Neural cell (in vitro differentiated cells): Measurements from ENCODE around the gene REL. TPM values are rescaled to one million over a fixed set of nuclear protein-coding genes. Genes with fewer than 3 reads are reported as not detected.

Source experiments
- H2AFZ ChIP-seq: fragments of 200-600, 300-800 bp; sonication (generic), shearing (Covaris generic); 2 replicates; pipeline ENCODE4 v1.6.0; 2014; ENCODE audit warnings: low read depth, mild to moderate bottlenecking, antibody characterized with exemption, low read length, moderate library complexity
- H3F3A ChIP-seq: fragments of 200-600 bp; shearing (Covaris generic); 2 replicates; pipeline ENCODE4 v1.6.1; 2016; ENCODE audit warnings: mild to moderate bottlenecking, moderate library complexity, mixed read lengths, antibody characterized with exemption, low read length; ENCODE audit not compliant: insufficient read depth, poor library complexity, severe bottlenecking
- H3K27ac ChIP-seq: fragments of 200-600, 300-800 bp; sonication (generic), shearing (Covaris generic); 2 replicates; pipeline ENCODE4 v1.5.1; 2014; ENCODE audit warnings: mild to moderate bottlenecking, low read length, moderate library complexity
- H3K27me3 ChIP-seq: fragments of 300-800, 200-600 bp; sonication (generic), shearing (Covaris generic); 2 replicates; pipeline ENCODE4 v1.6.0; 2014; ENCODE audit warnings: mild to moderate bottlenecking, low read depth, low read length, moderate library complexity; ENCODE audit not compliant: insufficient read depth
- H3K36me3 ChIP-seq: fragments of 300-800, 200-600 bp; sonication (generic), shearing (Covaris generic); 2 replicates; pipeline ENCODE4 v1.5.1; 2014; ENCODE audit warnings: mild to moderate bottlenecking, antibody characterized with exemption, low read length, moderate library complexity; ENCODE audit not compliant: insufficient read depth
- H3K4me2 ChIP-seq: fragments of 300-800, 200-600 bp; sonication (generic), shearing (Covaris generic); 2 replicates; pipeline ENCODE4 v1.6.0; 2014; ENCODE audit warnings: mild to moderate bottlenecking, low read length
- H3K4me3 ChIP-seq: fragments of 300-800, 200-600 bp; sonication (generic), shearing (Covaris generic); 2 replicates; pipeline ENCODE4 v1.5.1; 2014; ENCODE audit warnings: mild to moderate bottlenecking, low read length, moderate library complexity
- H3K79me2 ChIP-seq: fragments of 200-600 bp; shearing (Covaris generic); replicated peaks from 2 replicates; pipeline ENCODE4 v1.6.0; 2014; ENCODE audit warnings: mild to moderate bottlenecking, low read length, moderate library complexity; ENCODE audit not compliant: insufficient read depth
- H3K9ac ChIP-seq: fragments of 300-800, 200-600 bp; sonication (generic), shearing (Covaris generic); 2 replicates; pipeline ENCODE4 v1.6.1; 2016; ENCODE audit warnings: mild to moderate bottlenecking, low read length, mixed read lengths
- H3K9me2 ChIP-seq: fragments of 200-600 bp; shearing (Covaris generic); 2 replicates; pipeline ENCODE4 v1.6.1; 2016; ENCODE audit warnings: mild to moderate bottlenecking, low read length, mixed read lengths; ENCODE audit not compliant: insufficient read depth
- H3K9me3 ChIP-seq: fragments of 200-600, 300-800 bp; sonication (generic), shearing (Covaris generic); 2 replicates; pipeline ENCODE4 v1.6.1; 2016; ENCODE audit warnings: mild to moderate bottlenecking, mixed run types, low read length, moderate library complexity, mixed read lengths
- H4K20me1 ChIP-seq: fragments of 200-600 bp; shearing (Covaris generic); 2 replicates; pipeline ENCODE4 v1.6.1; 2016; ENCODE audit warnings: mild to moderate bottlenecking, mixed run types; ENCODE audit not compliant: insufficient read depth
- EP300 ChIP-seq: fragments of 450-650 bp; conservative IDR thresholded peaks from 2 replicates; pipeline ENCODE4 v1.6.1; 2014; ENCODE audit warnings: antibody characterized with exemption, mild to moderate bottlenecking, moderate library complexity; ENCODE audit not compliant: poor library complexity, severe bottlenecking
- EZH2 ChIP-seq: fragments of 200-600, 300-800 bp; shearing (Covaris generic), sonication (generic); IDR thresholded peaks from 2 replicates; pipeline ENCODE4 v1.6.1; 2014; ENCODE audit warnings: antibody characterized with exemption, low read length, borderline replicate concordance, mild to moderate bottlenecking; ENCODE audit not compliant: insufficient read depth, poor library complexity, severe bottlenecking
- MXI1 ChIP-seq: fragments of 450-650 bp; conservative IDR thresholded peaks from 2 replicates; pipeline ENCODE4 v1.6.1; 2014; ENCODE audit warnings: antibody characterized with exemption, mild to moderate bottlenecking; ENCODE audit not compliant: poor library complexity, severe bottlenecking
- POLR2AphosphoS5 ChIP-seq: IDR thresholded peaks from 2 replicates; pipeline ENCODE4 v1.6.1; 2012
- RAD21 ChIP-seq: fragments of 450-650 bp; conservative IDR thresholded peaks from 2 replicates; pipeline ENCODE4 v1.6.1; 2014; ENCODE audit warnings: antibody characterized with exemption, mild to moderate bottlenecking, moderate library complexity
- SMC3 ChIP-seq: fragments of 450-650 bp; conservative IDR thresholded peaks from 2 replicates; pipeline ENCODE4 v1.6.1; 2014; ENCODE audit warnings: antibody characterized with exemption, mild to moderate bottlenecking, moderate library complexity; ENCODE audit not compliant: poor library complexity
- TAF1 ChIP-seq: IDR thresholded peaks from 2 replicates; pipeline ENCODE4 v1.6.1; 2012; ENCODE audit warnings: low read depth
- polyA plus RNA-seq: library from polyadenylated mRNA; depleted of rRNA; stranded (reverse); fragments of >200 nt; gene quantifications from 2 replicates; pipeline ENCODE4 v1.2.3, GENCODE V29; 2014
- TF ChIP-seq, protein P1 (sequence below): IDR thresholded peaks from 2 replicates; pipeline ENCODE4 v1.6.1; 2012; ENCODE audit warnings: borderline replicate concordance
- TF ChIP-seq, protein P2 (sequence below): fragments of 450-650 bp; IDR thresholded peaks from 2 replicates; pipeline ENCODE4 v1.5.1; 2014; ENCODE audit warnings: antibody characterized with exemption, mild to moderate bottlenecking, moderate library complexity; ENCODE audit not compliant: poor library complexity, severe bottlenecking

The REL gene
- polyA plus RNA-seq, 1 donor from 2014 or later = 1.9 TPM

DNA sequence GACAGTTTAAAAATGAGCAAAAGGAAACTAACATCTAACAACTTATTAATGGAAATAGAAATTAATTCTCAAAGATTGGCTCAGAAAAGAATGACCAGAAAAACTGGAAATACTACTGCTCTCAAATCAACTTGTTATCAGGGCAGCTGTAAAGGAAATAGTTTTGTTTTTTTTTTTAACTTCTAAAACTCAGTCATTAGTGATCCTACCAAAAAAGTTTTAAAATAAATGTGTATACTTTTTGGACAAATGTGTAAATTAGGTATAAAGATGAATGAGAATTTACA is 84.1 kb downstream of the REL start:
- H4K20me1 ChIP-seq = no peaks in the 10 kb centered on the region
- H3K9ac ChIP-seq = no peak overlapping the region
- no peaks in the 10 kb centered on the region for H3K36me3 ChIP-seq
- H3K9me2 ChIP-seq = no peaks in the 10 kb centered on the region
- H3K4me2 ChIP-seq = no peak overlapping the region
- no peak overlapping the region for H2AFZ ChIP-seq
- H3F3A ChIP-seq = no peaks in the 10 kb centered on the region
- TF ChIP-seq EP300 = no peak
- no peak for TF ChIP-seq TAF1
- no peaks in the 10 kb centered on the region for H3K79me2 ChIP-seq
- H3K27me3 ChIP-seq = no peaks in the 10 kb centered on the region
- no peak overlapping the region for H3K27ac ChIP-seq
- H3K4me3 ChIP-seq = no peak overlapping the region
- no peaks in the 10 kb centered on the region for H3K9me3 ChIP-seq

DNA sequence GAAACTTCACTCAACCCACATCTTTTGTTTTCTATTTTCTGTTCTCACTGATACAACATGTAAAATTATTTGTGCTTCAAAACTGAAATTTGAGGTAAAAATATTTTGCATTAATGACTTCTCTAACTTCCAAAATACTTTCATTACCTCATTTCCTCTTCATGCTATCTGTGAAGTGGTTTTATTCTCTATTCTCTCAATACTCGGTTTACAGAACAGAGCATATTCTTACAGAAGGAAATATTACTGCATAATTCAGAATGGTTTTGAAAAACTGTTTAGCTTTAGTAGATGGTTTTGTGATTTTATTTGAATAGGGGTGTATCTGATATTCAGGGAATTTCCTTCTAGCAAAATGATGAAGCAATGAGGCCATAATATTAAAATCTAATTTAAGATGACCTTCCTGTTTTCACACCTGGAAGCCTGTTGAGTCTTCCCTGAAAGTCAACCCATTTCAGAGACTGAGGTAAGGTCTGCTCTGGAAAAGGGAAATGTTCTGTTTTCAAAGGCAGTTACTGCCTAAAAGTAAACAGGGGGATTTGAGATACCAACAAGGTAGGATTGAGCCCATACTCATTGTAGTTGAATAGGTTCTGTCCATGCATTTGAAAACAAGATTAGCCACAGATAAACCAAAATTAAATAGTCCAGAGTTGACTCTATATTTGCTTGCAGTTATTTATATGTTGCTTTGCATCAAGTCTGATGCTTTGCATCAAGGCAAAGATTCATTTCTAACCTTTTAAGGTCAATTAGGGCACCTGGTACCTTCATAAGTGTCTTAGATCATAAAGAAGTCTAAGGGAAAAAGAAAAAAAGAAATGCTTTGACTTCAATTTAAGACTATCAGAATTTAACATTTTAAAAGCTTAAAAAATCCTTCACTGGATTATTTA is 85.4 kb downstream of the REL start:
- no peak overlapping the region for H2AFZ ChIP-seq
- H3K27me3 ChIP-seq = no peaks in the 10 kb centered on the region
- H3K9ac ChIP-seq = no peak overlapping the region
- no peaks in the 10 kb centered on the region for H3K9me3 ChIP-seq
- H3K4me2 ChIP-seq = no peak overlapping the region
- H3F3A ChIP-seq = no peaks in the 10 kb centered on the region
- H3K4me3 ChIP-seq = no peak overlapping the region
- TF ChIP-seq TAF1 (no peak), EP300 (no peak), POLR2AphosphoS5 (no peak)
- no peaks in the 10 kb centered on the region for H4K20me1 ChIP-seq
- H3K9me2 ChIP-seq = no peaks in the 10 kb centered on the region
- H3K36me3 ChIP-seq = no peaks in the 10 kb centered on the region
- no peak overlapping the region for H3K27ac ChIP-seq
- no peaks in the 10 kb centered on the region for H3K79me2 ChIP-seq

DNA sequence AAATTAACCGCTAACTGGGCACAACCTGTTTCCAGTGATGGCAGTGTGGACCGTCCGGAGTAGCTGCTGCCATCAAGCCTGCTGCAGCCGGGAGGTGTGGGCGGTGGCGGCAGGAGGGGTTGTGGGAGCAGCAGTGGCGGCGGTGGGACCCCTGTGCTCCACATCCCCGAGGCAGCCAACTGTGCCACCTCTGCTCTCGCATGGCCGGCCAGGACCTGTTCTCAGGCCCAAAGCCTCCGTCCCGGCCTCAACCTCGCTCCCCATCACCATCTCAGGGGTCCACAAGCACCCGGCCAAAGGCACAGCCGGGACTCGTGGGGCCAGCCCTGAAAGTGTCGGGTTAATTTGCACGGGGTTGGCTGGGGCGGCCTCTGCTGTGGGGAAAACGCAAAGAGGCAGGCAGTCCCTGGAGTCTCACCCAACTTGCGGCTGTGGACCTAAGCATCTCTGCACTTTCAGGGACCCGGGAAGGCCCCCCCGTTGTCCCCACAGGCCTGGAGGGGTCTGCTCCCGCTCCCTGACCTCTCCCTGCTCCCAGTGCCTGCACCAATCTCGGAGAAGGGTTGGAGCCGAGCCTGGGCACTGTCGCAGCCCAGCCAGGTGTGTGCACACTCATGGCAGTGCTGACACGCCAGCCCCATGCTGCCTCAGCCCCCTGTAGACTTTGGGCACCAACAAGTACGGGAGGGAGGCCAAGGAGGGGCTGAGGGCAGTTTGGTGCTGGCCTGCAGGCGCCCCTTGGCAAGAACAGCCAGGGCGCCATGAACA is 91.7 kb downstream of the REL start:
- no peak overlapping the region for H3K9ac ChIP-seq
- H3K79me2 ChIP-seq = no peaks in the 10 kb centered on the region
- no peaks in the 10 kb centered on the region for H3K36me3 ChIP-seq
- no peaks in the 10 kb centered on the region for H3K9me2 ChIP-seq
- no peaks in the 10 kb centered on the region for H3F3A ChIP-seq
- no peak overlapping the region for H3K4me2 ChIP-seq
- TF ChIP-seq, protein P1, sequence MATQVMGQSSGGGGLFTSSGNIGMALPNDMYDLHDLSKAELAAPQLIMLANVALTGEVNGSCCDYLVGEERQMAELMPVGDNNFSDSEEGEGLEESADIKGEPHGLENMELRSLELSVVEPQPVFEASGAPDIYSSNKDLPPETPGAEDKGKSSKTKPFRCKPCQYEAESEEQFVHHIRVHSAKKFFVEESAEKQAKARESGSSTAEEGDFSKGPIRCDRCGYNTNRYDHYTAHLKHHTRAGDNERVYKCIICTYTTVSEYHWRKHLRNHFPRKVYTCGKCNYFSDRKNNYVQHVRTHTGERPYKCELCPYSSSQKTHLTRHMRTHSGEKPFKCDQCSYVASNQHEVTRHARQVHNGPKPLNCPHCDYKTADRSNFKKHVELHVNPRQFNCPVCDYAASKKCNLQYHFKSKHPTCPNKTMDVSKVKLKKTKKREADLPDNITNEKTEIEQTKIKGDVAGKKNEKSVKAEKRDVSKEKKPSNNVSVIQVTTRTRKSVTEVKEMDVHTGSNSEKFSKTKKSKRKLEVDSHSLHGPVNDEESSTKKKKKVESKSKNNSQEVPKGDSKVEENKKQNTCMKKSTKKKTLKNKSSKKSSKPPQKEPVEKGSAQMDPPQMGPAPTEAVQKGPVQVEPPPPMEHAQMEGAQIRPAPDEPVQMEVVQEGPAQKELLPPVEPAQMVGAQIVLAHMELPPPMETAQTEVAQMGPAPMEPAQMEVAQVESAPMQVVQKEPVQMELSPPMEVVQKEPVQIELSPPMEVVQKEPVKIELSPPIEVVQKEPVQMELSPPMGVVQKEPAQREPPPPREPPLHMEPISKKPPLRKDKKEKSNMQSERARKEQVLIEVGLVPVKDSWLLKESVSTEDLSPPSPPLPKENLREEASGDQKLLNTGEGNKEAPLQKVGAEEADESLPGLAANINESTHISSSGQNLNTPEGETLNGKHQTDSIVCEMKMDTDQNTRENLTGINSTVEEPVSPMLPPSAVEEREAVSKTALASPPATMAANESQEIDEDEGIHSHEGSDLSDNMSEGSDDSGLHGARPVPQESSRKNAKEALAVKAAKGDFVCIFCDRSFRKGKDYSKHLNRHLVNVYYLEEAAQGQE = no peak
- TF ChIP-seq TAF1 = no peak
- no peak for TF ChIP-seq EZH2
- TF ChIP-seq MXI1 = no peak
- TF ChIP-seq POLR2AphosphoS5 = no peak
- TF ChIP-seq, protein P2, sequence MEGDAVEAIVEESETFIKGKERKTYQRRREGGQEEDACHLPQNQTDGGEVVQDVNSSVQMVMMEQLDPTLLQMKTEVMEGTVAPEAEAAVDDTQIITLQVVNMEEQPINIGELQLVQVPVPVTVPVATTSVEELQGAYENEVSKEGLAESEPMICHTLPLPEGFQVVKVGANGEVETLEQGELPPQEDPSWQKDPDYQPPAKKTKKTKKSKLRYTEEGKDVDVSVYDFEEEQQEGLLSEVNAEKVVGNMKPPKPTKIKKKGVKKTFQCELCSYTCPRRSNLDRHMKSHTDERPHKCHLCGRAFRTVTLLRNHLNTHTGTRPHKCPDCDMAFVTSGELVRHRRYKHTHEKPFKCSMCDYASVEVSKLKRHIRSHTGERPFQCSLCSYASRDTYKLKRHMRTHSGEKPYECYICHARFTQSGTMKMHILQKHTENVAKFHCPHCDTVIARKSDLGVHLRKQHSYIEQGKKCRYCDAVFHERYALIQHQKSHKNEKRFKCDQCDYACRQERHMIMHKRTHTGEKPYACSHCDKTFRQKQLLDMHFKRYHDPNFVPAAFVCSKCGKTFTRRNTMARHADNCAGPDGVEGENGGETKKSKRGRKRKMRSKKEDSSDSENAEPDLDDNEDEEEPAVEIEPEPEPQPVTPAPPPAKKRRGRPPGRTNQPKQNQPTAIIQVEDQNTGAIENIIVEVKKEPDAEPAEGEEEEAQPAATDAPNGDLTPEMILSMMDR = no peak
- TF ChIP-seq EP300 = no peak
- no peak for TF ChIP-seq RAD21
- TF ChIP-seq SMC3 = no peak
- H3K4me3 ChIP-seq = no peak overlapping the region
- no peak overlapping the region for H3K27ac ChIP-seq
- H3K9me3 ChIP-seq = no peaks in the 10 kb centered on the region
- H3K27me3 ChIP-seq = no peaks in the 10 kb centered on the region
- H4K20me1 ChIP-seq = no peaks in the 10 kb centered on the region
- H2AFZ ChIP-seq = no peak overlapping the region
